C4-2B (cell line): Measurements from ENCODE around the gene RC3H1.

Experiments
- H3K27ac ChIP-seq: fragments of 450-650 bp; 2 replicates; pipeline ENCODE4 v1.5.1; 2017
- CTCF ChIP-seq: fragments of 450-650 bp; conservative IDR thresholded peaks from 2 replicates; pipeline ENCODE4 v1.5.1; 2017; ENCODE audit warnings: mild to moderate bottlenecking
- ZFX ChIP-seq: fragments of 450-650 bp; IDR thresholded peaks from 2 replicates; pipeline ENCODE4 v1.6.1; 2017

RC3H1 gene

GRCh38 chr1:173916667-173917066 lies 105.5 kb downstream of the RC3H1 start:
- H3K27ac ChIP-seq: no peak overlapping the region
- TF ChIP-seq ZFX (no peak), CTCF (no peak)

GRCh38 chr1:173915596-173915995 lies 106.6 kb downstream of the RC3H1 start:
- TF ChIP-seq ZFX (no peak), CTCF (no peak)
- no peak overlapping the region for H3K27ac ChIP-seq

- H3K27ac ChIP-seq: no peak overlapping the region
- TF ChIP-seq CTCF (peak; percentile 91), ZFX (no peak)
Observed at GRCh38 chr1:173914366-173914871, 107.7 kb downstream of the RC3H1 start.

GRCh38 chr1:173913111-173913510 lies 109.0 kb downstream of the RC3H1 start:
- no peak for TF ChIP-seq ZFX
- no peak for TF ChIP-seq CTCF
- no peak overlapping the region for H3K27ac ChIP-seq

- TF ChIP-seq CTCF (no peak), ZFX (no peak)
Observed at GRCh38 chr1:173903827-173904531, 118.2 kb downstream of the RC3H1 start.

GRCh38 chr1:173900992-173901391 lies 121.2 kb downstream of the RC3H1 start:
- TF ChIP-seq ZFX (no peak), CTCF (no peak)
- no peak overlapping the region for H3K27ac ChIP-seq

More at GRCh38 chr1:173903827-173904531, 118.2 kb downstream of the RC3H1 start:
- H3K27ac ChIP-seq: no peak overlapping the region

- TF ChIP-seq CTCF (no peak), ZFX (no peak)
- H3K27ac ChIP-seq: no peak overlapping the region
Observed at GRCh38 chr1:173900427-173900826, 121.7 kb downstream of the RC3H1 start.
